SU-DHL-6 (cell line): Measurements from ENCODE around the gene NID1.

Experiments used
- H2AFZ ChIP-seq: fragments of 200-600 bp; sonication (generic); 2 replicates; pipeline ENCODE4 v1.6.1; 2014; ENCODE audit warnings: low read depth, mild to moderate bottlenecking, moderate library complexity, mixed read lengths, antibody characterized with exemption, low read length; ENCODE audit not compliant: severe bottlenecking
- H3F3A ChIP-seq: fragments of 200-600 bp; shearing (Covaris generic); 2 replicates; pipeline ENCODE4 v1.6.0; 2016; ENCODE audit warnings: antibody characterized with exemption, mild to moderate bottlenecking; ENCODE audit not compliant: insufficient read depth
- H3K27ac ChIP-seq: fragments of 200-600 bp; sonication (generic); 2 replicates; pipeline ENCODE4 v1.5.1; 2016; ENCODE audit warnings: low read depth, mild to moderate bottlenecking, low read length, moderate library complexity, mixed read lengths
- H3K27me3 ChIP-seq: fragments of 200-600 bp; sonication (generic), shearing (Covaris generic); 2 replicates; pipeline ENCODE4 v1.6.0; 2014; ENCODE audit warnings: mild to moderate bottlenecking, low read length
- H3K36me3 ChIP-seq: fragments of 200-600 bp; sonication (generic); 2 replicates; pipeline ENCODE4 v1.6.1; 2014; ENCODE audit warnings: mild to moderate bottlenecking, low read length, mixed read lengths
- H3K4me2 ChIP-seq: fragments of 300-600, 200-600 bp; shearing (Covaris generic), sonication (generic); 2 replicates; pipeline ENCODE4 v1.6.0; 2014; ENCODE audit warnings: low read length, low read depth, mild to moderate bottlenecking; ENCODE audit not compliant: poor library complexity, severe bottlenecking
- H3K4me3 ChIP-seq: fragments of 200-600 bp; sonication (generic); 2 replicates; pipeline ENCODE4 v1.5.1; 2014; ENCODE audit warnings: antibody characterized with exemption, low read length, mild to moderate bottlenecking, mixed read lengths; ENCODE audit not compliant: insufficient read depth, poor library complexity, severe bottlenecking
- H3K79me2 ChIP-seq: fragments of 200-600 bp; sonication (generic); 2 replicates; pipeline ENCODE4 v1.6.1; 2014; ENCODE audit warnings: mild to moderate bottlenecking, low read length, moderate library complexity; ENCODE audit not compliant: insufficient read depth
- H3K9ac ChIP-seq: fragments of 200-600 bp; sonication (generic); 2 replicates; pipeline ENCODE4 v1.7.0; 2014; ENCODE audit warnings: mild to moderate bottlenecking, low read length
- H3K9me2 ChIP-seq: fragments of 200-600 bp; sonication (generic); replicated peaks from 2 replicates; pipeline ENCODE4 v1.6.1; 2014; ENCODE audit warnings: low read length; ENCODE audit not compliant: insufficient read depth
- H3K9me3 ChIP-seq: fragments of 200-600 bp; sonication (generic); 2 replicates; pipeline ENCODE4 v1.6.1; 2014; ENCODE audit warnings: low read length, mixed read lengths; ENCODE audit not compliant: insufficient read depth
- H4K20me1 ChIP-seq: fragments of 200-600 bp; sonication (generic); 2 replicates; pipeline ENCODE4 v1.6.1; 2014; ENCODE audit warnings: low read depth, mild to moderate bottlenecking, antibody characterized with exemption, low read length, moderate library complexity, mixed read lengths
- EZH2phosphoT487 ChIP-seq: fragments of 200-600 bp; sonication (generic), shearing (Covaris generic); conservative IDR thresholded peaks from 2 replicates; pipeline ENCODE4 v1.6.1; 2018; ENCODE audit warnings: mild to moderate bottlenecking, antibody characterized with exemption, low read length, moderate library complexity, mixed read lengths
- TF ChIP-seq, protein P1 (sequence below): fragments of 200-600 bp; sonication (generic); IDR thresholded peaks from one replicate; pipeline ENCODE4 v1.5.1; 2017; ENCODE audit warnings: antibody characterized with exemption, mild to moderate bottlenecking, low read length, moderate library complexity; ENCODE audit not compliant: insufficient read depth, poor library complexity, severe bottlenecking

Gene NID1

DNA sequence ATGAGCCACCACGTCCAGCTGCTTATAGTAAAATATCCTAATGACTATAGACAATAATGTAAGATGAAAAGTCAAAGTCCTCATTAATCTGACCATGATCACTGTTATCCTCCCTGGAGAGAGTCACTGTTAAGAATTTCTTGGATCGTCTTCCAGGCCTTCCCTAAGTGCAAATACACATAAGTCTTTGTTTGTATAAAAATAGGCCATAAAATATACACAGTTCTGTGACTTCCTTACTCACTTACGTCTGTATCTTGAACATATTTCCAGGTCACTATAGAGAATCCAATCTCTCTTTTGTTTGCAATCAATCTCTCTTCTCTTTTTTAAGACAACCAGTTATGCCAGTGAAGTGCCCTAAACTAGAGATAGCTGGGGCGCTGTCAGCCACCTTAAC is 109.1 kb downstream of the NID1 start:
- Histone ChIP-seq H3K36me3 (no peaks in the 10 kb centered on the region), H4K20me1 (no peaks in the 10 kb centered on the region), H3F3A (peaks cover 13% of the 10 kb centered on the region; the same call in 1 of the 2 replicates), H3K79me2 (no peaks in the 10 kb centered on the region), H3K27me3 (no peaks in the 10 kb centered on the region), H3K9me3 (no peaks in the 10 kb centered on the region), H3K9me2 (no peaks in the 10 kb centered on the region), H3K27ac (no peak overlapping the region), H3K4me2 (no peak overlapping the region), H2AFZ (no peak overlapping the region), H3K9ac (no peak overlapping the region), H3K4me3 (no peak overlapping the region)
- TF ChIP-seq EZH2phosphoT487: no peak
- TF ChIP-seq, protein P1, sequence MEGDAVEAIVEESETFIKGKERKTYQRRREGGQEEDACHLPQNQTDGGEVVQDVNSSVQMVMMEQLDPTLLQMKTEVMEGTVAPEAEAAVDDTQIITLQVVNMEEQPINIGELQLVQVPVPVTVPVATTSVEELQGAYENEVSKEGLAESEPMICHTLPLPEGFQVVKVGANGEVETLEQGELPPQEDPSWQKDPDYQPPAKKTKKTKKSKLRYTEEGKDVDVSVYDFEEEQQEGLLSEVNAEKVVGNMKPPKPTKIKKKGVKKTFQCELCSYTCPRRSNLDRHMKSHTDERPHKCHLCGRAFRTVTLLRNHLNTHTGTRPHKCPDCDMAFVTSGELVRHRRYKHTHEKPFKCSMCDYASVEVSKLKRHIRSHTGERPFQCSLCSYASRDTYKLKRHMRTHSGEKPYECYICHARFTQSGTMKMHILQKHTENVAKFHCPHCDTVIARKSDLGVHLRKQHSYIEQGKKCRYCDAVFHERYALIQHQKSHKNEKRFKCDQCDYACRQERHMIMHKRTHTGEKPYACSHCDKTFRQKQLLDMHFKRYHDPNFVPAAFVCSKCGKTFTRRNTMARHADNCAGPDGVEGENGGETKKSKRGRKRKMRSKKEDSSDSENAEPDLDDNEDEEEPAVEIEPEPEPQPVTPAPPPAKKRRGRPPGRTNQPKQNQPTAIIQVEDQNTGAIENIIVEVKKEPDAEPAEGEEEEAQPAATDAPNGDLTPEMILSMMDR: no peak

DNA sequence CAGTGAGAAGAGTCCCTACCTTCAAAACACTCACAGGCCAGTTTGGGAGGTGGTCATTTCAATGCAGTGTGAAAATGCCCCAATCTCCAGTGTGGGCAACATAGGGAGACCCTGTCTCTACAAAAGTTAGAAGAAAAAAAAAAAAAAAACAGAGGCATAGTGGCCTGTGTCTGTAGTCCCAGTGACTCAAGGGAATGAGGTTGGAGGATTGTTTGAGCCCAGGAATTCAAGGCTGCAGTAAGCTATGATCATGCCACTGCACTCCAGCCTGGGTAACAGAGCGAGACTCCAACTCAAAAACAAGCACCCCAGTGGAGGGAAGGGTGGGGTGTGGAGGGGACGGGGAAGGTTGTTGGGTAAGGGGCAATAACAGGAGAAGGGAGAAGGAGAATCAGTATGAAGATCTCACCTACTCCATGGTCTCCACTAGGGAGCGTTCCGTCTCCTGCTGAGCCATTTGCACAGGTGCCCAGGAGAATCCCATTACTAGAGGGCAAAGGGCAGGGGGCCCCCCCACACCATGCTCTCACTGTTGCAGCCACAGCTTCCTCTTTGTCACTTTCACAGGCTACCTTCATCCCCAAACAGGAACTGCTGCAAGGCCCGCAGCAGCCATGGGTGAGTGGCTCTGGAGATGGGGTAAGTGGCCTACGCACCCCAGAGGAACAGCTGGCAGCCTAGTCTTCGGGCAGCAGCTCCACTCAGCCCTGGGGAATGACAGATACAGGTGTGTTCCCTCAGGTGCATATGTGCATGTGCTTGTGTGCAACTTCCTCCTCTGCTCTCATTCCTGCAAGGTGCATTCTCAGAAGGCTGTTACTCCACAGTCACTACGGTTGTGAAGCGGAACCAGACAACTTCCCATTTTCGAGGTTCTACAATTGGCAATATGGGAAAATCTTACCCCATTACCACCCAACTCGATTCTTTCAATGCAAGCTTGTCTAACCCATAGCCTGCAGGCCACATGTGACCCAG is 110.3 kb downstream of the NID1 start:
- no peaks in the 10 kb centered on the region for H3K9me2 ChIP-seq
- no peak overlapping the region for H3K27ac ChIP-seq
- H3F3A ChIP-seq: peaks cover 13% of the 10 kb centered on the region; the same call in 1 of the 2 replicates
- H3K79me2 ChIP-seq: no peaks in the 10 kb centered on the region
- no peak overlapping the region for H3K9ac ChIP-seq
- peak overlapping the region; percentile 19 for H3K4me2 ChIP-seq
- H2AFZ ChIP-seq: no peak overlapping the region
- no peaks in the 10 kb centered on the region for H3K36me3 ChIP-seq
- H3K9me3 ChIP-seq: no peaks in the 10 kb centered on the region
- no peaks in the 10 kb centered on the region for H3K27me3 ChIP-seq
- no peak overlapping the region for H3K4me3 ChIP-seq
- H4K20me1 ChIP-seq: no peaks in the 10 kb centered on the region
- no peak for TF ChIP-seq EZH2phosphoT487
- TF ChIP-seq, protein P1: no peak

DNA sequence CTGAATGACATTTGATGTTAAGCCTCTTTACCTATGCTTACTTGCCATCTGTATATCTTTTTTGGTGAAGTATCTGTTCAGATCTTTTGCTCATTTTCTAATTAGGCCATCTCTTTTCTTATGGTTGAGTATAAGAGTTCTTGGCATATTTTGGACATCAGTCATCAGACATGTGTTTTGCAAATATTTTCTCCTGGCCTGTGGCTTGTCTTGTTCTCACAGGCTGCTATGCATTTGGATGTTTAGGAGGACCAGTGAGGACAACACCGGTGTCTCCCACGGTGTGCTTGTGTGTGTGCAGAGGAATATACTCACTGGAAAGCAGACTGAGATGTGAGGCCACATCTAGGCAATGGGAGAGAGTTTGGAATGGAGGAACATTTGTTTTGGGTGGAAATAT is 111.1 kb downstream of the NID1 start:
- Histone ChIP-seq H3K79me2 (no peaks in the 10 kb centered on the region), H3K9me3 (no peaks in the 10 kb centered on the region), H3K4me3 (no peak overlapping the region), H3K9ac (no peak overlapping the region), H3K9me2 (no peaks in the 10 kb centered on the region), H3K27me3 (no peaks in the 10 kb centered on the region), H2AFZ (no peak overlapping the region), H3K4me2 (no peak overlapping the region), H4K20me1 (no peaks in the 10 kb centered on the region), H3K27ac (no peak overlapping the region), H3F3A (peaks cover 13% of the 10 kb centered on the region; the same call in 1 of the 2 replicates), H3K36me3 (no peaks in the 10 kb centered on the region)
- TF ChIP-seq EZH2phosphoT487: no peak
- TF ChIP-seq, protein P1: no peak
